ENCODE results near the gene FHOD3. TPM values are rescaled to one million over a fixed set of nuclear protein-coding genes. Genes with fewer than 3 reads are reported as not detected.
A peak's percentile ranks its signal among the peaks of the same experiment; 100 is the strongest.

Gene FHOD3
- total and polyA plus RNA-seq, 2 of the 13 experiments (the other 11 are each of a cell fraction or from before 2014, with no cell fraction given), result 0.07 TPM; not detected in 1

DNA sequence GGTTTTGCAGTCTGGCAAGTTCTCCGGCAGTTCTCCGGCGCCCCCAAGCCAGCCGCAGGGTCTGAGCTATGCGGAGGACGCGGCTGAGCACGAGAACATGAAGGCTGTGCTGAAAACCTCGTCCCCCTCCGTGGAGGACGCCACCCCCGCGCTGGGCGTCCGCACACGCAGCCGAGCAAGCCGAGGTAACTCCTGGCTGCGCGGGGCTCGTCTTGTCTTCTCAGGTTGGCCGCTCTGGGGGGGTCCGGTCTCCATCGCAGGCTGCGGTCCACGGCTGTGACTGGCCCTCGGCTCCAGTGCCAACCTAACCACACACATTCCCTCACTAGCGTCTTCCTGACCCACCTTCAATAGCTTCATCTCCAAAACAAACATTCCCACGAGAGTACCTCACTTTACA is 463.1 kb downstream of the FHOD3 start (continued):
- TF ChIP-seq CTCF (CRISPR knock-in tag; IDR thresholded peaks at IDR 0.05), result no peak
- TF ChIP-seq, protein P1, sequence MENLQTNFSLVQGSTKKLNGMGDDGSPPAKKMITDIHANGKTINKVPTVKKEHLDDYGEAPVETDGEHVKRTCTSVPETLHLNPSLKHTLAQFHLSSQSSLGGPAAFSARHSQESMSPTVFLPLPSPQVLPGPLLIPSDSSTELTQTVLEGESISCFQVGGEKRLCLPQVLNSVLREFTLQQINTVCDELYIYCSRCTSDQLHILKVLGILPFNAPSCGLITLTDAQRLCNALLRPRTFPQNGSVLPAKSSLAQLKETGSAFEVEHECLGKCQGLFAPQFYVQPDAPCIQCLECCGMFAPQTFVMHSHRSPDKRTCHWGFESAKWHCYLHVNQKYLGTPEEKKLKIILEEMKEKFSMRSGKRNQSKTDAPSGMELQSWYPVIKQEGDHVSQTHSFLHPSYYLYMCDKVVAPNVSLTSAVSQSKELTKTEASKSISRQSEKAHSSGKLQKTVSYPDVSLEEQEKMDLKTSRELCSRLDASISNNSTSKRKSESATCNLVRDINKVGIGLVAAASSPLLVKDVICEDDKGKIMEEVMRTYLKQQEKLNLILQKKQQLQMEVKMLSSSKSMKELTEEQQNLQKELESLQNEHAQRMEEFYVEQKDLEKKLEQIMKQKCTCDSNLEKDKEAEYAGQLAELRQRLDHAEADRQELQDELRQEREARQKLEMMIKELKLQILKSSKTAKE (CRISPR knock-in tag; IDR thresholded peaks at IDR 0.05; ENCODE audit: borderline replicate concordance), result no peak

DNA sequence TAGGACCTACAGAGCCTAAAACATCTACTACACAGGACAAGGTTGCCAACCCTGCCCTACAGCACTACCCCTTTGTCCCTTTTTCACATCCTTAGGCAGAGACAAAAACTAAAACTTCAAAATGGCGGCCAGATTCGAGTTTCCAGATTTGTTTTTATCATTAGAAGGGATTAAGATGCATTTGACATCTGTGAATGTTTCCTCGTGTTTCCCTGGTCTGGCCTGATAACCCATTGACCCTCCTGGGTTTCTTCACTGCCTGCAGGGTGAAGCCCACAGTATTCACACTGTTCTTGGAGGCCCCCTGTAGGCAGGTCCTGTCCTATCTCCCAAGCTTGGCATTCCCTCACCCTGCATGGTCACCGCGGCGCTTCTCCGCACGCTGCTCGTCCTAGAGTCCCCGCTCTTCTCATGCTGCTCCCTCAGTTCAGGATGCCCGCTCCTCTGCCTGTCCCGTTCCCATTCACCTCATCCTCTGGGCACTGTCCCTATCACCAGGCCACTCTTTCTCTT is 463.7 kb downstream of the FHOD3 start:
- no TSS peak for BruUV-seq (replicated peaks)
- DNase-seq (ENCODE audit: low spot score) (peak; percentile 7), ATAC-seq (peak; percentile 88), FAIRE-seq (no peak)
- Histone ChIP-seq H3K9me3 (ENCODE audit: low read length) (no peaks in the 10 kb centered on the region), H3K79me2 (ENCODE audit: insufficient read depth, low read length) (no peaks in the 10 kb centered on the region), H2AFZ (ENCODE audit: low read length) (no peak overlapping the region), H3K27me3 (ENCODE audit: control insufficient read depth in 1 of 2, insufficient read depth in 2 of 2, low read length in 2 of 2) (no peaks in the 10 kb centered on the region), H3K27ac (ENCODE audit: extremely low read length, insufficient read depth, low read length) (no peak overlapping the region), H3K36me3 (replicated peaks in 1 of 2; ENCODE audit: control insufficient read depth in 1 of 2, insufficient read depth in 2 of 2, low read length in 2 of 2) (no peaks in the 10 kb centered on the region), H3K4me1 (ENCODE audit: insufficient read depth, low read length) (0 out of 2 replicates have a peak, but pooled peaks cover 6% of the 10 kb centered on the region), H3K4me2 (ENCODE audit: low read depth, low read length) (no peak overlapping the region), H4K20me1 (ENCODE audit: insufficient read depth, low read length) (no peaks in the 10 kb centered on the region), H3K4me3 (replicated peaks in 1 of 3; ENCODE audit: insufficient read depth in 1 of 3, low read depth in 2 of 3, low read length in 3 of 3) (no peak overlapping the region), H3K9ac (ENCODE audit: insufficient read depth, low read depth, low read length) (no peak overlapping the region)
- intact Hi-C loops (cut with micrococcal nuclease; ENCODE audit: unreplicated experiment), result no loop called here
- CTCF ChIA-PET (ENCODE audit: low intra/inter-chr PET ratio, low total read pairs), result no interaction called here
- in situ Hi-C loops (cut with HindIII; ENCODE audit: extremely low pct_ligation_motif_present, low pct_unique_long_range_greater_than_20kb), result no loop called here
- POLR2A ChIA-PET, result no interaction called here
- 49% methylated on average over 12 of the region's 12 CpGs for WGBS (ENCODE audit: low lambda C conversion rate)
- TF ChIP-seq, protein P2, sequence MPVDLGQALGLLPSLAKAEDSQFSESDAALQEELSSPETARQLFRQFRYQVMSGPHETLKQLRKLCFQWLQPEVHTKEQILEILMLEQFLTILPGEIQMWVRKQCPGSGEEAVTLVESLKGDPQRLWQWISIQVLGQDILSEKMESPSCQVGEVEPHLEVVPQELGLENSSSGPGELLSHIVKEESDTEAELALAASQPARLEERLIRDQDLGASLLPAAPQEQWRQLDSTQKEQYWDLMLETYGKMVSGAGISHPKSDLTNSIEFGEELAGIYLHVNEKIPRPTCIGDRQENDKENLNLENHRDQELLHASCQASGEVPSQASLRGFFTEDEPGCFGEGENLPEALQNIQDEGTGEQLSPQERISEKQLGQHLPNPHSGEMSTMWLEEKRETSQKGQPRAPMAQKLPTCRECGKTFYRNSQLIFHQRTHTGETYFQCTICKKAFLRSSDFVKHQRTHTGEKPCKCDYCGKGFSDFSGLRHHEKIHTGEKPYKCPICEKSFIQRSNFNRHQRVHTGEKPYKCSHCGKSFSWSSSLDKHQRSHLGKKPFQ (CRISPR knock-in tag; IDR thresholded peaks at IDR 0.05; ENCODE audit: insufficient replicate concordance), result peak; percentile 29
- no peak for TF ChIP-seq ZNF605 (CRISPR knock-in tag; IDR thresholded peaks at IDR 0.05)
- TF ChIP-seq KAT2B (IDR thresholded peaks at IDR 0.05; ENCODE audit: borderline replicate concordance, low read depth, low read length), result no peak
- TF ChIP-seq CTCF (CRISPR knock-in tag; IDR thresholded peaks at IDR 0.05), result peak; percentile 43
- TF ChIP-seq SMYD3 (CRISPR knock-in tag; IDR thresholded peaks at IDR 0.05), result no peak
- 0 out of 2 replicates have a peak, but pooled peaks have one; percentile 5 for TF ChIP-seq STAG1 (CRISPR knock-in tag; IDR thresholded peaks at IDR 0.05)
- no peak for TF ChIP-seq ZNF772 (CRISPR knock-in tag; IDR thresholded peaks at IDR 0.05)

All from HepG2 (cell line).